Fibroblast of upper back skin (primary cell): ENCODE measurements around the gene POU2F2.

Experiments used
- DNase-seq: peaks from one replicate; pipeline ENCODE4 v3.0.0-alpha.2; 2013

POU2F2 gene

DNA sequence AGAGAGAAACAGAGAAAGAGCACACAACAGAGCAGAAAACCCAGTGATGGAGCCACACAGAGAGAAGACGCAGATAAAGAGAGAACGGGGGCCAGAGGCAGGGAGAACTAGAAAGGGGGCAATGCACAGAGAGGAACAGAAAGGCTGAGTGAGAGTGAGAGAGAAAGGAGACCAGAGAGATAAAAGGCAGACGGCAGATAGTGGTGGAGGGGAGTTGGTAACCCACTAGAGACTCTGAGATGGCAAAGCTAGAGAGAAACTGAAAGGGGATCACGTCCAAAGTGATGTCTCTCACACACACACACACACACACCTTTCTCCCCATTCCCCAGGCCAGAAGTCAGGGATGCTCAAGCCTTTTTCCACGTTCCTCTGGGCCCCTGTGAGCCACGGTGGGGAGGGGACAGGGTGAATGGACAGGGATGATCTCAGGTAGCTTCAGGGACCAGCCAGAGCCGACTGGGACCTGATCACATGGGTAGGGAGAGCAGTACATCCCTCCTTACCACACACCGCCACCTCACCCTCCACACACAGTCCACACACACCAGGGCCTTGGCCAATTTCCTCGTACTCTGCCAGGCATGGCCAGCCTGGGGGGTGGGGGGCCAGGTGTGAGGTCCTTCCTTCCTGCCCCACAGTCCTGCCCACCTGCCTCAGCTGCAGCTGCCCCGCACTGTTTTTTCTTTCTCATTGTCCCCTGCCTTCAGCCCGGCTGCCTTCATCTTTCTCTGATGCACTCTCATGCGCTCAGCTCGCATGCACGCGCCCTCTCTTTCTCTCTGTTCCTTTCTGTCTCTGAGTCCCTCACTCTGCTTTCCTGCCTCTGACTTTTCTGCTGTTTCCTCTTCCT lies 22.5 kb upstream of the POU2F2 start:
- DNase-seq = no peak

DNA sequence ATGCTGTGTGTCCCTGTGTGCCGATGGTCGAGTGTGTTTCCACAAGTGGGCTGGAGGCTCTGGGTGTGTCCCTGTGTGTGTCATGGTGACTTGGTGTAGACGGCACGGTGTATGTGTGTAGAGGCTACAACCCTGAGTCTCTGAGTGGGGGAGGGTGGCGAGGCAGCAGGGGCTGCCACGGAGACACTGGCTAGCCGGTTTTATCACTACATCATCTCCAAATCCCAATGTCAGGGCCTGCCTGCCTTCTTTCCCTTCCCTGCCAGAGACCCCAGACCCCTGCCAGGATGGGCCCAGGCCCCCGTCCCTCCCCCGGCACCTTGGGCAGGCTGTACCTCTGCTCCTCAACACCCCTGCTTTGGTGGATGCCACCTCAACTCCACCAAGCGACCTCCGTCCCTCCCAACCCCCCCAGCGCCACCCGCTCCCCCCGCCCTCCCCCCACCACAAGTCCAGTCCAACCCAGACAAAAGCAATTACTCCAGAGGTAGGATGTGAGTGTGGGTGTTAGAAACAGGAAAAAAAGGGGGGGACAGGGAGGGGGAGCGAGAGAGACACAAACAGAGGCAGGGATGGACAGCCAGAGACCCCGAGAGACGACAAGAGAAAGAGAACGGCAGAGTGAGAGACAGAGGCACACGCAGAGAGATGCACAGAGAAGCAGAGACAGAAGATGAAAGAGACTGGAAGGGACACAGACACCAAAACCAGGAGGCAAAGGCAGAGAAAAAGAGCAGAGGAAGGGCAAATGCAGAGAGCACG lies 21.6 kb upstream of the POU2F2 start:
- no peak for DNase-seq

DNA sequence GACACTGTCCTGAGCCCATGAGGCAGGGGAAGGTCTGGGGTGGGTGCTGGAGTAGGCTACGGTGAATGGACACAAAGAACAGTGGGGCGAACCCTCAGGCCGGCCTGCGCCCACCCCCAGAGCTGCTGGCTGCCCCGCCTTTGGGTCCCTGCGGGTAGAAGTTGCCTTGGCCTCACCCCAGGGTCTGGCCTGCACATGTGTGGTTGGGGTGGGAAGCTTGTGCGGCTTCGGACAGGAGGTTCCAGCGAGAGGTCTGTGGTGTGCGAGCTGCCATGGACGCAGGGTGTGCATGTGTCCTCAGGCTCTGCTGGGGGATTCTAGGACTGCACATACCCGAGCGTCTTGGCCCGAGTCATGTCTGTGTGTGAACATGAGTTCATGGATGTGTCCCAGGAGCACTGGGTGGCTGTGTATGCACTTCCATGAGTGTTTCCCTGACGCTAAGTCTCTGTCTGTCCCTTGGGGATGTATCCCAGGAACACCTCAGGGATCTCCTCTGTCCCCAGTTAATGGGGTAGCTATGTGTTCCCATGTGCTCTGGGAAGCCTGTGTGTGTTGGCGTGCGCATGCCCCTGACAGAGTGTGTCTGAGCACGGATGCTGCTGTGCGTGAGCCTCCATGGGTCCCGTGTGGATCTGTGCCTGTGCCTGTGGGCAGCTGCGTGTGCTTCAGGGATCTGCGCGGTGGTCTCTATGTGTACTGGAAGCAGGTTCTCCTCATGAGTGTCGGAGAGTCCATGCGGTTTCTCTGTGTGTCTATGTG lies 20.8 kb upstream of the POU2F2 start:
- no peak for DNase-seq

DNA sequence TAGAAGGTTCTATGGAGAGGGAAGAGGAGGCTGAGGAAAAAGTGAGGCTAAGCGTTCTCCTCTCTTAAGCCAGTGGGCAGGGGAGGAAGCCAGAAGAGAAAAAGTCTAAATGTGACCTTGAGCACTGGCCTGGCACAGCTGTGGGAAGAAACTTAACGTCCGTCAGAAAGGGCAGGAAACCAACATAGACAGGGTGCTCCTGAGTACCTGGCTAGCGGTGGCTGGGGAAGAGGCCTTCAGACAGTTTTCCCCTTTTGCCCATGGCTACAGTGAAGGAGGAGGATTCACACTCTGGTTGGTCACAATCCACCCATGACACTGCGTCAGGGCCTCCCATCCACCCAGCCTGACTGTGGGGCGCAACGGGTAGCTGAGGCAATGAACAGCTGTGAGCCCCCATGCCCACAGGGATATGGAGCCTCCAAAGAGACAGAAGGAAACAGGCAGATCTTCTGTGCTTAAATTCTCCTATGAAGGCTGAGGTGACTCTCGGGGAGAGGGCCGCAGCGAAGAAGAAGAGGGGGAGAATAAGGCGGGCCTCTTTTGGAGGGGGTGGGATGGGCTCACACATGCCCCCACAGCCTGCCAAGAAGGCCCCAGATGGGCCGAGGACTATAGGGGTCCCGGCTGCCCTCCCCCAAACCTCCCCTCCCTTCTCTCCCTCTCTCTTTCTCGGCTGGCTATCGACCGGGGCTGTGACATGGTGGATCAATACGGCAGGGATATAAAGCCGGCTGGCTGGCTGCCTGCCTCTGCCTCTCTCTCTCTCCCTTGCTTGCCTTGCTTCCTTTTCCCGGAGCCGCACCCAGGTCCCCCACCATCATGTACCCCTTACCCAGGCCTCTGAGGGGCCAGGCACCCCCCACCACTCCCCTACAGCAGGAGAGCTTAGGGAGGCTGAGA lies 19.8 kb upstream of the POU2F2 start:
- no peak for DNase-seq

DNA sequence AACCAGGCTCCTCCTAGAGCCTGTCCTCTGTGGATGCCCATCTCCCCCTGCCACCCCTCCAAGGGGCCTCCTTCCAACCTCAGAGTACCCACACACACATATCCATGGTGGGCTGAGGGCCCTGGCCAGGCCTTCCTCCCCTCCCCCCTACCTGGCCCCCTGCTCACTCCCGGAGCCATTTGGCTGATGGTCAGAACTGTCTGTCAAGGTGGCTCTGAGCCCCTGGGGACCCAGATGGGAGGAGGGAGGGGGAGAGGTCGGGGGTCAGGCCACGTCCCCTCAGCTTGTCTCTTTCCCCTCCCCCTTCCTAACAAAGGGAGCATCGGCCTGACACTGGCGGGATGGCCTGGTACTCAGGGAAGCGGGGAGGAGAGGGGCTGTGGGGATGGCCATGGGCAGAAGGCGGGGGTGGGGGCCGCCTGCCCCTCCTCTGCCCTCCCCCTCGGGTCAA lies 18.7 kb upstream of the POU2F2 start:
- no peak for DNase-seq

DNA sequence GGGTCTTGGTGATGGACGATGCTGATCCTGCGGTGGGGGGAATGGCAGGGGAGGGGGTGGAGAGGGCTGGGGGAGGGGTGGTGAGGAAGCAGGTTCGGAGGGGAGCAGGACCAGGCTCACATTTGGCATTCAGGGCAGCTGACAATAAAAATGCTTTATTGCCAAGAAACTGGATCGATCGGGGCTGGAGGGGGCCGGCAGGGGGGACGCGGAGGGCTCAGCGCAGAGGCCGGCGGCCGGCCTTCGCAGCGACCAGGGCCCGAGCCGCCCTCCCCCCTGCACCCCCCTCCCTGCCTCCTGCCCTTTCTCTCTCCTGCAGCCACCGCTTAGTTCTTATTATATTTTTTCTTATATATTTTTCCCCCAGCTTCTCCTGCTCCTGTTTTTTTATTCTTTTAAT lies 18.1 kb upstream of the POU2F2 start:
- DNase-seq = no peak

DNA sequence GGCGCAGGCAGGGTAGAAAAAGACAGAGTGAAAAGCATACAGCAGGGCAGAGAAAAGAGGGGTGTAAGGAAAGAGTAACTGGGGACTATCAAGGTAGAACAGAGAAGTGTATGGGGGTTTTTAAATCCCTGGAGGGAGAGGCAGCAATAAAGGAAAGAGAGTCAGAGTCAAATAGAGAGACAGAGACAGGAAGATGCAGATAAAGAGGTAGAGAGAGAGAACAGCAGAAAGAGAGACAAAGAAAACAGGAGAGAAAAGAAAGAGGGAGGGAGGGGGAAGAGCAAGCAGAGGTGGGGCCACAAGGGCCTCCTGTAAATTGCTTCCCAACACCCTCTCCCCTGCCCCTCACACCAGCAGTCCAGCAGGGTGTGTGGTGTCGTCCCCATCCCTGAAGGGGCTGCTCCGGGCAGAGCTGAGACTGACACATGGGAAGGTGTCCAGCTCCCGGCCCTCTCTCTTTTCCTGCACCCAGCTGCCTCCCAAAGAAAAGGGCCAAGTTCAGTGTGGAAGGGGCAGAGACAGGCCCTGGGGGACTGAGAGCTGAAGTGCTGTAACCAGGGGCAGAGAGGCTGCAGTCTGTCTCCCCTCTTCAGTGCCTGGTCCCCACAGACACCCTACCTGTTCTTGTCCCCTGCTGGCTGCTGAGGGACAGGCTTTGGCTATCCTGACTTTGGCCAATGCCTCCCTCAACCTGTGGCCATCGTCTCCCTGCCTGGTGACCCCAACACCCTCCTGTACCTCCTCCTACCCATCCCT lies 17.4 kb upstream of the POU2F2 start:
- DNase-seq = no peak

DNA sequence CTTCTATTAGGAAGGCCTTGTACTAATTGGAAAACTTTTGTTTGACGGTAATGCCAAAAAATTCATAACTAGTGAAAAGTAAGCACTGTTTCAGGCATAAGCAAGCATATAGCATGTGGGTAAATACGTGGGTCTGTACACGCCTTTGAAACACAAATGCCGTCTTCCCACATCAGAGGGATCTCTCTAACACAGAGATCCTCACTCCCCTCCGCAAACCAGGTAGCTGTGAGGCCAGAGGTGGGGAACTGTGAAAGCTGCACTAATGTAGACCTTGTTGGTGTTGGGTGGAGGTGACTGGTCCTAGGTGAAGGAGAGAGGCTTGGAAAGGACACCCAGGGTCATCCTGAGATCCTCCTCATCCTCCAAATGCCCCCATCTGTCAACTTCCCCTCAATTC lies 16.0 kb upstream of the POU2F2 start:
- DNase-seq = no peak

DNA sequence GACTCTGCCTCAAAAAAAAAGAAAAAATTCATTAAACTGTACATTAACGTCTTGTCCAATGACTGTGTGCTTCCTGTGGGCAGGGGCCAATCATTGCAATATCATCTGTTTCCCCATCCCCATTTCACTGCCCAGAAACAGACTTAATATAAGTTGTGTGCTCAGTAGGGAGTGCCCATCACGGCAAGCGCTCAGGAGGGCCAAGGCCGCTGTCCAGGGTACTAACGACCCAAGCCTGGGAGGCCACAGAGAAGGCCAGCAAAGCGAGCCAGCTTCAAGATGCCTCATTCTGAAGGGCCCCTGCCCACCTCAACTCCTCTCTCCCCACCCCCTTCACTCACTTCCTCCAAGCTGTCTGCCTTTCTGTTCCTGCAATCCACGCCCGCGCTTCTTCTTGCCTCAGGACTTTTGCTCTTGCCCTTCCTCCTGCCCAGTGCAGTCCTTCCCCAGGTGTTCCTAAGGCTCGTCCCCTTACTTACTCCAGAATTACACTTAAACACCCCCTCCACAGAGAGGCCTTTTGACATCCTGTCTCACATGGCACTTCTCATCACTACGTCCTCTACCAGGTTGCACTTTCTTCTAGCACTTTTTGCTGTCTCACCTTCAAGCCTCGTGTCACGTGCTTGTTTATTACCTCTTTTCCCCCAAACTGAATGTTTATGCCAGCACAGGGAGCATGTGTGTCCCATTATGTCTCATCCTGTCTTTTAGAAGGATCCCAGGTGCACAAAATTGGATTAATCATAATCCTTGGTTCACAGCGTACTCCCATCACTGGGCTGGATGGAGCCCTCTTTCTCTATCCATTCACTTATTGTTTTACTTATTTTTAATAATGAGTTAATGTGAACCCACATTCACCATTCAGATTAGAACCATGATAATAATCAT lies 11.3 kb upstream of the POU2F2 start:
- peak; percentile 36 for DNase-seq

DNA sequence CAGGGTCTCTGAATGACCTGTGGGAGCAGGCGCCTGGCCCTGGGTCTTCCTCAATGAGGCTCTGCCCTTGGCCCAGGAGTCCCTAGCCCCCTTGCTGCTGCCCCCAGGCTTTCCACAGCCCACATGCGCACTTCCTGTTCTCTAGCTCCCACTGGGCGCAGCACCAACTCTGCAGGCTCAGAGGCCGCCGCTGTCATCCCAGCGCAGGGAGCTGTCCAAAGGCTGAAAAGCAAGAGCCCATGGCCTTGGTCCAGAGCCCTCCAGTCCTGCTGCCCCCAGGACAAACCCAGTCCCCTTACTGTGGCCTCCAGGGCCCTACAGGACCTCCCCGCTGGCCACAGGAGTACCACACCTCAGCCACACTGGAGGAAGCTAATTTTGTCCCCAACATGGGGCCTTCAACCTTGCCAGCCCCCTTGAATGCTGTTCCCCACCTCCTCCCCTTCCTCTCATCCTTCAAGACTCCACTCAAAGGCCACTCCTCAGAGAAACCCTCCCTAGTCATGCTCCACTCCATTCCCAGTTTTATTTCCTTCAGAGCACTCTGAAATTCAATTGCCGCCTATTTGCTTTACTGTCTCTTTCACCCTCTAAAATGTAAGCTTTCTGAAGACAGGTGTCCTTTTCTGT lies 8.0 kb upstream of the POU2F2 start:
- DNase-seq = peak; percentile 72

DNA sequence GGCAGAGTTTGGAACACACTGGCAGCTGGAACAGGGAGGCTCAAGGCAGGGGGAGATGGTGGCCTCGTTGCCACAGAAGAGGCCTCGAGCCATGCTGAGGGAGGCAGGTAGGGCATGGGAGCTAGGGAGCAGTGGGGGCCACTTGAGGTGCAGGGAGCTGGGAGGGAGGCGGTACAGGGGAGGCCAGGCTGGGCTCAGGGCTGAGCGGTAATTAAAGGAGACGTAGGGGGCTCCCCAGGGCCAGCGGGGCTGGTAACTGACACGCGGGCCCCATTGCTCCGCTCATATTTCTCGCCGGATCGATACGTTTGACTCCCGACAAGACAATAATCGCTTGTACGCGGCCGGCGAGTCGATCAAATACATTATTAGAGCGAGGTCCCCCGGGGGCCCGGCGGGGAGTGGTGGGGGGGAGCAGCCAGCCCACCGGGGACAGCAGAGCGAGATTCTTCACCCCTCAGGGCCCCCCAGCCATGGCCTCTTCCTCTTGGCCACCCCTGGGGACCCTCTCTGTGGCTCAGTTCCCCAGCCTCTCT lies 2.4 kb upstream of the POU2F2 start:
- no peak for DNase-seq

DNA sequence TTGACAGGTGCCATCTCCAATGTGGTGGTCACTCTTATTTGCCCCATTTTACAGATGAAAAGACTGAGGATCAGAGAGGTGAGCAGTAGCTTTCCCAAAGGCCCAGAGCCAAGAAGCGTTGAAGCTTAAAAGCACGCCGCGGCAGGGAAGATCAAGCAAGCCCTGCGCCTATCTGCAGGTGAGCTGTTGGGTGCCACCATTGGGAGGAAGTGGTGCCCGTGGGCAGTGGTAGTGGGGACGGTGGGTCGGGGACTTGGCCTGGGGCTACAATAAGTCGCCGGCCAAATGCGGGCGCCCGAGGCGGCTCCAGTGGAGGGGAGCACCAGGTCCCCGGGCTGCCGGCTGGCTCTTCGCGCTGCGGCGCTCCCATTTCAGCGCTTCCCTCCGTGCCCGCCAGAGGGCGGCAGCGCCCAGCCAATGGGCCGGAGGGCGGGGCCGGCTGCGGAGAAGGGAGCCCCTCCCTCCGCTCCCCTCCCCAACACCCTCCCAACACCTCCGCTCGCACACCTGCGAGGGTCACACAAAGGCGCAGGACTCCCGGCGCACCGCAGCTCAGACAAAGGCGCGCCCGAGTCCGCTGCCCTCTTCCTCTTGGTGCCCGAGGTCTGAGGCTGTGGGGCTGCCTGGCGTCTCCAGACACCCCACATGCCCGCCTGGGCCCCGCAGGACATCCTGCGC lies 744 bp upstream of the POU2F2 start:
- peak; percentile 43 for DNase-seq

DNA sequence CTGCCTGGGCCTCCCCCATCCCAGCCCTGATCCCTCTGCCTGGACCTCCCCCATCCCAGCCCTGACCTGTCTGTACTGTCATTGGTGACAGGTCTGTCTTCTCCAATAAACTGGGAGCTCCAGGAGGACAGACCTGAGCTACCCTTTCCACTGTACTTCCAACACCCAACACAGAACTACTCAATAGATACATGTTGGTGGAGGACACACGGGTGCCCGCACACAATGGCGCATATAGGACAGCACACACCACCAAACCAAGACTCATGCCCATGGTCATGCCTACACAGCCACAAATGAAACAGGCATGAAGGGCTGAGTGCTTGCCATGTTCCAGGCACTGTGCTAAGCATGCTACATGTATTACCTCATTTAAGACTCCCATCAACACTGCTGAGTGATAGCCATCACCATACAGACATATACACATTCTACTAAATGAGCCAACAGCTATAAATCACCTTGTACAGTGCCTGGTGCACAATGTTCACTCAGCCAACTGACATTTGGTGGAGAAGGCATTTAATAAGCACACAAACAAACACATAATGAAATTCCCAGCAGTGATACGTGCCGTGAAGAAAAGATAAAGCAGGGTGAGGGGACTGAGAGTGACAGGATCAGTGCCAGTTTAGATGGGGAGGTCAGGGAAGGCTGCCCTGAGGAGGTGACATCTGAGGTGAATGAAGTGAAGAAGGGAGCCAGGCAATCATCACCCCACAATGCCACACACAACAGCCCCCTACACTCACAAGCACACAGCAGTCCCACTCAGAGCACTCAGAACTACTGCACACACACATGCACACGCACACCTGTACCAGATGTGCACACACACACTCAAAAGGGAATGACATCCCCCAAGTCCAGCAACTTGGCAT lies 857 bp downstream of the POU2F2 start:
- DNase-seq = no peak

DNA sequence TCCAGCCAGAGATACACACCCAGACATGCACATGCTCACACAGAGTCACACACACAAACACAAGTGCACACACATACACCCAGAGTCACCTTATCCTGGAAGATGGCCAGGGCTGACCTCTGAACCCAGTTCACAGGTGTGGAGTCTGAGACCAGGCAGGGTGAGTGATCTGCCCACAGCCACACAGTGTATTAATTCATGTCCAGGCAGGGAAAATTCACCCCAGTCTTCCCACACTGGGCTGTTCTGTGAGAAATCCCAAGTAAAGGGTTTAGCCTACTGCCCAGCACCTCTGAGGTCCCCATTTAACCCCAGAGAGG lies 2.0 kb downstream of the POU2F2 start:
- DNase-seq = no peak

DNA sequence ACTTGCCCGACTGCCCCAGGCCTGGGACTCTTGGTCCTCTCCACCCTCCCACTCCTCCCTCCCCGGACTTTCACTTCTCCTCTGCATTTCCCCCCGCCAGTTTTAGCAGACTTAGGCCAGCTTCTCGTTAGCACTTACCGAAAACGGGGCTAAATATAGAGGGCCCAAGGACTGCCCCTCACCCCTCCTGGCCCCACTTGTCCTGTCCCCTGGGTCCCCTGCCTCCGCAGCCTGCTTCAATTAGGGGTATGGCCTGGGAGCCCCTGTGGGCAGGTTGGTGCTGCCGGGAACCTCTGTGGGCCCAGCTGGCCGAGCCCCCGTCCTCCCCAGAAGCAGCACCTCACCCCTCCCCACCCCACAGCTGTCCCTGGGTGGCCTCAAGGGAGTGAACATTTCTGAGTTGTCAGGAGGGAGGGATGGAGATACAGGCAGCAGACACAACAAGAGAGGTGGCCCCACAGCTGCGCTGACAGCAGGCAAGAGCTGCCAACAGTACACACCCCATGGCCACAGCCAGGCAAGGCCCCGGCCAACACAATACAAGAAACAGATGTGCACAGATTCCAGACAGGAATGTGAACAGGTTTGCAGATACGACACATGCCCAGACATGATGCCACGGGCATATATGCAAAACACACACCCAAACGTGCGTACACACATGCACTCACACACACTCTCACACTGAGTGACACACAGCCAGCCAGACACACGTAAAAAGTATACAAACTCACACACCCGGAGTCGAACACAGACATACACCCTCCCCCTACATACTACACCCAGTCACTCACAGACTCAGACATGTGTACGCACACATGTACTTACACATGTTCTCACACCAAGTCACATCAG lies 2.6 kb downstream of the POU2F2 start:
- DNase-seq = peak; percentile 86

DNA sequence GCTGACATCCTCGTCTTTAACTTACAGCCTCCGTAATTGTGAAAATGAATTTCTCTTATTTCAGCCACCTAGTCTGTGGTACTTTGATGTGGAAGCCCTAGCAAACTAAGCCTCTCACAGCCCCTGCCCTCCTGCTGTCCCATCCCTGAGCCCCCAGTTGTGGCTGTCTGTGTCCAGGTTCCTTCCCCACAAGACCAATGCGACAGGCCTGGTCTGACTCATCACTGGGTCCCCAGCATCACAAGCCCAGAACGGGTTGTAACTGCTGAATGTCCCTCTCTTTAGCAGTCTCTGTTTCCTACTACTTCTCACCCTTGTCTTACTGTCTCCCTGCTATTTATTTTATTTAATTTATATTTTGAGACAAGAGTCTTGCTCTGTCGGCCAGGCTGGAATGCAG lies 5.7 kb downstream of the POU2F2 start:
- no peak for DNase-seq

DNA sequence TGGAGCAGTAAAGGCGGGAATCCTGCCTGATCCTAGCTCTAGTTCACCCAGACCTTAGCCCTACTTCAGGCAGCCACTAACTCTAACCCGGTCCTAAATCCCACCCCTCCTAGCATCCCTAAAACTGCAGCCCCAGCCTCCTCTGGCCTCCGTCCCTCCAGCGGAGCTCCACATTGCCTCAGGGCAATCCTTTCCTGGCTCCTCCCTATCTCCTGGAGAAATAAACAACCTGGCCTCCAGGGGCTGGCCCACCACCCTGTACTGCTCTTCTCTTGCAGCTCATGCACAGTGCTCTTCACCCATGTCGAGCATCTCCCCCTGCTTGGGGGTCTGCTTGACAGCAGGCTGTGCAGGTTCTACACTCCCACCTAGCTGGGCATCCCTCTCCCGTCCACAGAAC lies 6.7 kb downstream of the POU2F2 start:
- DNase-seq = no peak
